Muscle layer of colon (tissue), 2 donors: ENCODE results near the gene BDKRB1.

Source experiments
- H3K27ac ChIP-seq: one replicate; pipeline ENCODE4 v1.7.0; 2013; ENCODE audit warnings: low read depth, mild to moderate bottlenecking, low read length, moderate library complexity
- H3K27me3 ChIP-seq, 2 donors: one replicate each; pipeline ENCODE4 v1.7.0; 2013; ENCODE audit warnings: low read length in 2 of 2, mild to moderate bottlenecking in 2 of 2; ENCODE audit not compliant: insufficient read depth in 2 of 2, control insufficient read depth in 1 of 2
- H3K36me3 ChIP-seq: one replicate; pipeline ENCODE4 v1.7.0; 2013; ENCODE audit warnings: mild to moderate bottlenecking, low read length; ENCODE audit not compliant: insufficient read depth
- H3K4me1 ChIP-seq: one replicate; pipeline ENCODE4 v1.7.0; 2013; ENCODE audit warnings: mild to moderate bottlenecking, low read length; ENCODE audit not compliant: insufficient read depth
- H3K4me3 ChIP-seq, 2 donors: one replicate each; pipeline ENCODE4 v1.7.0; 2013; ENCODE audit warnings: low read length in 2 of 2, low read depth in 1 of 2, mild to moderate bottlenecking in 1 of 2, moderate library complexity in 1 of 2
- H3K9ac ChIP-seq: one replicate; pipeline ENCODE4 v1.7.0; 2013; ENCODE audit warnings: low read length
- H3K9me3 ChIP-seq: one replicate; pipeline ENCODE4 v1.7.0; 2013; ENCODE audit warnings: mild to moderate bottlenecking, low read length
- donor health status: abdominal sarcoma.
- donor health status: Adenocarcinoma of cecum.

BDKRB1 gene

DNA sequence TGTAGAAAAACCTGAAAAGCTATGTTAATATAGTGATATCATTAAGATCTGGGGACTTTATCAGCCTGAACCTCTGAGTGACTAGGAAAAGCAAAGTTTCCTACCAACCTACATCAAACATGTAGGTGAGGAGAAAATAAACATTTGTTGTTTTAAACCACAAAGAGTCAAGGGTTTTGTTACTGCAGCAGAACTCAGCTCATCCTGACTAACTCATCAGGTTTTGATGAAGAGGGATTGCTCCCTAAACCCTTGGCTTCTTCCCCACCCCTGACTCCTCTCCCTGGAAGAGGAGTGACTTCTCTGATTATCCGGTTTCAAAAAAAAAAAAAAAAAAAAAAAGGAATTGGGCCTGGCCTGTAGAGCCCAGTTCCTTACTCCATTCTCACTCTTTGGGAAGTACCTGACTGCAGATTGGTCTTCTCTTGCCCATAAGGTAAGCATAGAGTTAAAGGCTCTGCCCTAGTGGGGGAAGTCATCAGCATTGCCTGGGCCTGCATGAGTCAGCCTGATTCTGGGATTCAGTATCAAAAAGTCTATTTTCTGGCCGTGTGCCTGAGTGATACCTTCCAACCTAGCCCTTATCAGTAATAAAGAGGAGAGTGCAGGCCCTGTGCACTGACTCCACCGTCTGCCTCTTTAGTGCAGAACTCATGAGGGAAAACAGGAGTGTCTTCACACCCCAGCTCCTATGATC is 16.9 kb downstream of the BDKRB1 start:
- H3K4me1 ChIP-seq, result peaks cover 35% of the 10 kb centered on the region
- H3K27ac ChIP-seq, result no peak overlapping the region
- no peak overlapping the region for H3K9ac ChIP-seq
- no peaks in the 10 kb centered on the region for H3K36me3 ChIP-seq
- no peak overlapping the region for H3K4me3 ChIP-seq
- no peaks in the 10 kb centered on the region for H3K27me3 ChIP-seq
- H3K9me3 ChIP-seq, result peaks cover 5% of the 10 kb centered on the region

DNA sequence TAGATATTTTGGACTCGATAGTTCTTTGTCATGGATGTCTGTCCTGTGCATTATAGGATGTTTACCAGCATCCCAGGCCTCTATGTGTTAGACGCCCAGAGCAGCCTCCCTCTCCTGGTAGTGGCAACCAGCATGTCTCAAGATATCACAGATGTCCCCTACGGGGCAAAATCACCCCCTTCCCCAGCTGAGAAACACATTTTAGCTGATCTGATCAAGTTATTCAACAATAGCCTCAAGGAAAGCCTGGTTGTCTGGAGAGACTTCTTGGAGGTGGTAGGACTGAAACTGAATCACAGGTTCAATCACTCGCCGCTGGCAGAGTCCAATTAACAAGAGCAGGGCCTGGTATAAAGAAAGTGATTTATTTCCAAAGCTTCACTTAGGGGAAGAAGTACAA is 17.6 kb downstream of the BDKRB1 start:
- H3K4me1 ChIP-seq, result peaks cover 28% of the 10 kb centered on the region
- H3K27me3 ChIP-seq, result no peaks in the 10 kb centered on the region
- H3K36me3 ChIP-seq, result no peaks in the 10 kb centered on the region
- H3K4me3 ChIP-seq, result no peak overlapping the region
- H3K9ac ChIP-seq, result no peak overlapping the region
- H3K27ac ChIP-seq, result no peak overlapping the region
- peaks cover 7% of the 10 kb centered on the region for H3K9me3 ChIP-seq

- H3K27me3 ChIP-seq, result no peaks in the 10 kb centered on the region
- no peak overlapping the region for H3K27ac ChIP-seq
- H3K4me3 ChIP-seq, result no peak overlapping the region
- H3K4me1 ChIP-seq, result peaks cover 23% of the 10 kb centered on the region
- H3K9me3 ChIP-seq, result peaks cover 7% of the 10 kb centered on the region
- H3K36me3 ChIP-seq, result no peaks in the 10 kb centered on the region
- no peak overlapping the region for H3K9ac ChIP-seq
Observed at GRCh38 chr14:96274122-96274521, 18.1 kb downstream of the BDKRB1 start.

DNA sequence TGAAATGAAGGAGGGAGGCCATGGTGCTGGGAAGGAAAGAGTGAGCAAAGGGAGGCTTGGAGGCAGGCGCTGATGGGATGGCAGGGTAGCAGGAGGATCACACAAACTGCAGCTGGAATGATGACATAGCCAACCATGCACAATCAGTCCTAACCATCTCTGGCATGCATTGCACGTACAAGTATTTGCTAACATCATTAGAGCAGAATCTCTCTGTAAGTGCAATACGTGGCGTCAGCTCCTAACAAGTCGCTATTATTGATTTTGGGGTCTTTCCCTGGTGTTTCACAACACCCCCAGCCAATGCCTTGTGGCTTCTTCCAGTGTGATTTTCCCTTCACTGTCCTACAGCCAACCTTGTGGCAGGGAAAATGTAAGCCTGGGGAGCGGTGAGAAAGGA is 18.5 kb downstream of the BDKRB1 start:
- Histone ChIP-seq H3K4me3 (no peak overlapping the region), H3K9me3 (peaks cover 7% of the 10 kb centered on the region), H3K27me3 (no peaks in the 10 kb centered on the region), H3K4me1 (peaks cover 19% of the 10 kb centered on the region), H3K27ac (no peak overlapping the region), H3K36me3 (no peaks in the 10 kb centered on the region), H3K9ac (no peak overlapping the region)

- Histone ChIP-seq H3K27ac (no peak overlapping the region), H3K4me1 (peaks cover 16% of the 10 kb centered on the region), H3K9ac (no peak overlapping the region), H3K36me3 (no peaks in the 10 kb centered on the region), H3K4me3 (no peak overlapping the region), H3K9me3 (peaks cover 7% of the 10 kb centered on the region), H3K27me3 (no peaks in the 10 kb centered on the region)
Observed at GRCh38 chr14:96275177-96276112, 19.4 kb downstream of the BDKRB1 start.

GRCh38 chr14:96277890-96278289 is 21.9 kb downstream of the BDKRB1 start:
- Histone ChIP-seq H3K27ac (no peak overlapping the region), H3K9me3 (peaks cover 7% of the 10 kb centered on the region), H3K27me3 (no peaks in the 10 kb centered on the region), H3K4me1 (peaks cover 25% of the 10 kb centered on the region), H3K9ac (no peak overlapping the region), H3K4me3 (no peak overlapping the region), H3K36me3 (no peaks in the 10 kb centered on the region)

DNA sequence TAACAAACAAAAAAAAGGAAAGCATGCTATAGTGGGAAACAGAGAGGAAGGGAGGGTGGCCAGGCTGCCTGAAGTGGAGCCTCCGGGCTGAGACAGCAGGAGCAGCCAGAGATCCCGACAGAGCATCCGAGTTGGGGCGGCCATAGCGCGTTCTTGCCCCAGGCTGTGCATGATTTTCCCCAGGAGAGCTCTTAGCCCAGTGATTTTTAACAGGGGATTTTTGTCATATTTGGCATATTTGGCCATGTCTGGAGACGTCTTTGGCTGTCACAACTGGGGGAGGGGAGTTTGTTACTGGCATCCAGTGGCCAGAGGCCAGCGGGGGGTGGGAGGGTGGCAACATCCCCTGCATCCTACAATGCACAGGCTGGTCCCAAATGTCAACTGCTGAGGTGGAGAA is 23.6 kb downstream of the BDKRB1 start:
- Histone ChIP-seq H3K27me3 (no peaks in the 10 kb centered on the region), H3K4me1 (peaks cover 24% of the 10 kb centered on the region), H3K9ac (no peak overlapping the region), H3K9me3 (peaks cover 7% of the 10 kb centered on the region), H3K27ac (no peak overlapping the region), H3K36me3 (peaks cover 10% of the 10 kb centered on the region), H3K4me3 (no peak overlapping the region)

- Histone ChIP-seq H3K9ac (no peak overlapping the region), H3K27ac (no peak overlapping the region), H3K27me3 (no peaks in the 10 kb centered on the region), H3K9me3 (peaks cover 7% of the 10 kb centered on the region), H3K4me3 (no peak overlapping the region), H3K4me1 (peaks cover 18% of the 10 kb centered on the region), H3K36me3 (peaks cover 10% of the 10 kb centered on the region)
Observed at GRCh38 chr14:96280104-96280503, 24.1 kb downstream of the BDKRB1 start.

DNA sequence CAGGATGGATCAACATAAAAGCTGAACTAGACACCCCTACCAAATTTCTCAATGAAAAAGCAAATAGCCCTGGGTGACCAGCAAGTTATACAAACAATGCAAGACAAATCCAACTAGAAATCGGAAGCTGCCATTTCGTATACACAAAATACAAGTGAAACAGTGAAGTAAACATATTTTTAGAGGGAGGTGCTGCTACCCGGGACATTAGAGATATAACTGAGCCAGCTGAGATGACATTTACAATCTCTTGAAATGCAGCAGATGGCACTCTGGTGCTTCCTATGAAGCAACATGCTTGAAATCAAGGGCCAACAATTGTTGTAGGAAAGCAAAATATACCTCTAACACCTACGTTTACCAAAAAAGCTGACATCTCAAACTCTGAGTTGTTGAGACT is 25.5 kb downstream of the BDKRB1 start:
- H3K4me3 ChIP-seq, result no peak overlapping the region
- no peaks in the 10 kb centered on the region for H3K27me3 ChIP-seq
- peaks cover 10% of the 10 kb centered on the region for H3K36me3 ChIP-seq
- no peak overlapping the region for H3K9ac ChIP-seq
- peaks cover 13% of the 10 kb centered on the region for H3K4me1 ChIP-seq
- no peak overlapping the region for H3K27ac ChIP-seq
- peaks cover 7% of the 10 kb centered on the region for H3K9me3 ChIP-seq

GRCh38 chr14:96284008-96284407 is 28.0 kb downstream of the BDKRB1 start:
- Histone ChIP-seq H3K9ac (no peak overlapping the region), H3K9me3 (no peaks in the 10 kb centered on the region), H3K27me3 (no peaks in the 10 kb centered on the region), H3K4me3 (no peak overlapping the region), H3K27ac (no peak overlapping the region), H3K4me1 (peaks cover 14% of the 10 kb centered on the region), H3K36me3 (peaks cover 14% of the 10 kb centered on the region)

DNA sequence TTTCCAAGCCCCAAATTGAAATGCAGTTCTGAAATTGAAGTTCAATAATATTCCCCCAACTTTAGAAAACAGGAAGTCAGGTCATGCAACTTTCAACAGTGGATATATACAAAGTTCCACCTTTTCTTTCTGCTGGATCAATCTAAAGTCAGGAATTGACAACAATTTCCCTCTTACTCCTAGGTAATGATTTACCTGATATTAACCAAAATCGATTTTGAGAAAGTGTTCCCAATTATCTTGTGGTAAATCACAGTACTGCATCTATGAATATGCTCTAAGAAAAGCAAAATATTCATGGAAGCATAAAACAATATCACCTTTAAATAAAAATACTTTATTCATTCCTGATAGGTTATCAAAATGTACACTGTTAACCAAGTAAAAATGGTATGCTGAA is 28.4 kb downstream of the BDKRB1 start:
- peaks cover 17% of the 10 kb centered on the region for H3K36me3 ChIP-seq
- H3K27ac ChIP-seq, result no peak overlapping the region
- H3K4me1 ChIP-seq, result peaks cover 14% of the 10 kb centered on the region
- H3K9me3 ChIP-seq, result no peaks in the 10 kb centered on the region
- no peak overlapping the region for H3K4me3 ChIP-seq
- H3K27me3 ChIP-seq, result no peaks in the 10 kb centered on the region
- H3K9ac ChIP-seq, result no peak overlapping the region
